GM18870 (cell line): ENCODE measurements around the gene FAM89B.

Experiments used
- ATAC-seq: cut with Tn5 transposase; IDR thresholded peaks from one replicate; pipeline ENCODE4 v1.9.1; 2021; ENCODE audit warnings: moderate library complexity; ENCODE audit not compliant: unreplicated experiment

The FAM89B gene

GRCh38 chr11:65573391-65574079 is 1.2 kb downstream of the FAM89B start:
- ATAC-seq = no peak

- peak; percentile 19 for ATAC-seq
These were observed 1.9 kb downstream of the FAM89B start for GRCh38 chr11:65574109-65574810.

GRCh38 chr11:65574811-65575567 is 2.7 kb downstream of the FAM89B start:
- ATAC-seq = no peak

DNA sequence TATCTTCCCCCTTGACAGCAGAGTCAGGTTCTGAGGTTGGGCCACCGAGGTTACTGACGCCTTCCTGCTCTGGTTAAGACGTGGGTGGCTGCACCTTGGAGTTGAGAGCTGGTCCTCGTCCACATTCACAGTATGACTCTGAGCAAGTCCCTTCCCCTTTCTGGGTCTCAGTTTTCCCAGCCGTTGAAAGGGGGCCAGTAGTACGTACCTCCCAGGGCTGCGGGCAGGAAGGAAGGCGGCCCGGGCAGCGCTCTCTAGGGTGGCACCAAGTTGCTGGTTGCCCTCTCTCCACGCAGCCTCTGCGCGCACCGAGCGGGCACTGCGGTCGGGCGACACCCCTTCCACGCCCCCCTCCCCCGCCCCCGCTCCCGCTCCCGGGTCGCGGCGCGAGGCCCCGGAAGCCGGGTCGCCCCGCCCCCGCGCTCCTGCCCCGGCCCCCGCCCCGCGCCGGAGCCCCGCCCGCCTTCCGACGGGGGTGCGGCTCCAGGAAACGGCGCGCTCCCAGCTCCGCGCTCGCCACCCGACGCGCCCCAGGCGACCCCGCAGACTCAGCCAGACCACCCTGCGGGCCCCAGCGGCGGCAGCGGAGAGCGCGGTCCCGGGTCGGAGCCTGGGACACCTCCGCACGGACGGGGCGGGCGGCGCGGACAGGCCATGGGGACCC is 3.4 kb downstream of the FAM89B start, which contains the start of gene EHBP1L1:
TSS of gene EHBP1L1 (plus strand) at position 486 of the 664 bp plus-strand sequence. CDS start 250 bp downstream, outside the sequence.
- ATAC-seq = peak; percentile 30

DNA sequence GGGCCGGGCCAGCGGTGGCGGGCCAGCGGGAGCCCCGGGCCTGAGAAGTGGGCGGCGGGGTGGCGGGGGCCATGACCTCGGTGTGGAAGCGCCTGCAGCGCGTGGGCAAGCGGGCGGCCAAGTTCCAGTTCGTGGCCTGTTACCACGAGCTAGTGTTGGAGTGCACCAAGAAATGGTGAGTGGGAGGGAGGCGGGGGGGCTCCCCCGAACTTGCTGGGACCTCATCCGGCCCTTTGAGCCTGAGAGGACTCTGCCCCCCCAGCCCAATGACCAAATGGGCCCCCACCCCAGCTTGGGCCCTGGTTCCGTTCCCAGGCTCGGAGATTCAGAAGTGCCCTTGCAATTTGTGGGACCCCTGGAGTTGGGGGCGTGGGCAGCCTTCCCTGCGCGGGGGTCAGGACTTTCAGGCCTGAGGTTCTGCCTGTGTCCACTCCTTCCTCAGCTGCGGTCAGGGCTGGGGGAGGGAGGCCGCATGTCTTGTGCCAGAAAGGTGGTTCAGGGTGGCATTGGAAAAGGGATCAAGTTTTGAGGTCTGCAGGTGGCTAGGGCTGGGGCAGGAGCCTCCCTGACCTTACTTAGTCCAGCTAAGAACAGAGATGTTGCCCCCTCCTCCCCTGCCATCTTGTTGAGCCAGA is 4.0 kb downstream of the FAM89B start:
- no peak for ATAC-seq

- ATAC-seq = no peak
These were observed 4.8 kb downstream of the FAM89B start for GRCh38 chr11:65576867-65577755.

GRCh38 chr11:65577756-65578109 is 5.4 kb downstream of the FAM89B start:
- no peak for ATAC-seq

DNA sequence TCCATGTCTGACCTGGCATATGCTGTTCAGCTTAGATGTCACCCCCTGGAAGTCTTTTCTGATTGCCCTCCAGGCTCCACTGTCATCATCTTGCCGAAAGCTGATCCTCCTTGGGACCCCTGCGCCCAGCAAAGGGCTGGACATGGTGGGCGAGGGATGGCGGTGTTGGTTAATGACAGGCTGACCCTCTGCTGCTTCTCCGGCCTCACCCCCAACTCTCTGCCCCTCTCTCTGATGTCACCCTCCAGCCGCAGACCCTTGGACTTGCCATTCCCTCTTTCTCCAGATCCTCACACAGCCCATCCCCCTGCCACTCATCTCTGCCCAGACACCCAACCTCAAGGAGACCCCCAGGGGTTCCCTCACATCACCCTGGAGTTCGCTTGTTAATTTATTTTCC is 5.8 kb downstream of the FAM89B start:
- no peak for ATAC-seq

DNA sequence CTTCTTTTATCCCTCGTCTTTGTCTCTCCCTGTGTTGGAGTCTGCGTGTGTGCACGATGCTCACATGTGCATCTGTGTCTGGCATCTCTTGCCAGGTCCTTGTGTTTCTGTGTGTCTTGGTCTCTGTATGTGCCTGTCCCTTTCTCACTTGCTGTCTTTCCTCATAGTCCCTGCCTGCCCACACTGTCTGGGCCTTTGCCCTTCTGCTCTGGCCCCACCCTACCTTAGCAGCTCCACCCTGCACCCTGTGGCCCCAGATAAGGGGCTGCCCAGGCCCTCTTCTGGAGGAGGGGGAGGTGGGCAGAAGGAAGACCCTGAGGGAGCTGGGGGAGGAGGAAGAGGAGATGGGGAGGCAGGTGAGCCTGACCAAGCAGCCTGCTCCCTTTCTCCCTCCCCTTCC is 6.3 kb downstream of the FAM89B start:
- no peak for ATAC-seq

DNA sequence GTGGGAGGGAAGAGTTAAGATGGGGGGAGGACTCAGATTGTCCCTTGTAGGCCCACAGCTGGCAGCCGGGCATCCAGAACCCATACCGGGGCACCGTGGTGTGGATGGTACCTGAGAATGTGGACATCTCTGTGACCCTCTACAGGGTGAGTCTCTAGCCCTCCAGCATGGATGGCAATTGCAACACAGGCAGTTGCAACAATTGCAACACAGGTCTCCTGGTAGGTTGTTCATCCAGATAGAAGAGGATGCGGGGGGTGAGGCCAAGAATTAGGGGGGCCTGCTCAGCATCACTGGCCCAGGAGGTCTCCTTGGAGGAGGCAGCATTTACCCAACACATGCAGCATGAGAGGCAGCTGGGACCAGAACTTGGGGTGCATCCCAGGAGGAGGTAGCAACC is 7.0 kb downstream of the FAM89B start:
- ATAC-seq = no peak

DNA sequence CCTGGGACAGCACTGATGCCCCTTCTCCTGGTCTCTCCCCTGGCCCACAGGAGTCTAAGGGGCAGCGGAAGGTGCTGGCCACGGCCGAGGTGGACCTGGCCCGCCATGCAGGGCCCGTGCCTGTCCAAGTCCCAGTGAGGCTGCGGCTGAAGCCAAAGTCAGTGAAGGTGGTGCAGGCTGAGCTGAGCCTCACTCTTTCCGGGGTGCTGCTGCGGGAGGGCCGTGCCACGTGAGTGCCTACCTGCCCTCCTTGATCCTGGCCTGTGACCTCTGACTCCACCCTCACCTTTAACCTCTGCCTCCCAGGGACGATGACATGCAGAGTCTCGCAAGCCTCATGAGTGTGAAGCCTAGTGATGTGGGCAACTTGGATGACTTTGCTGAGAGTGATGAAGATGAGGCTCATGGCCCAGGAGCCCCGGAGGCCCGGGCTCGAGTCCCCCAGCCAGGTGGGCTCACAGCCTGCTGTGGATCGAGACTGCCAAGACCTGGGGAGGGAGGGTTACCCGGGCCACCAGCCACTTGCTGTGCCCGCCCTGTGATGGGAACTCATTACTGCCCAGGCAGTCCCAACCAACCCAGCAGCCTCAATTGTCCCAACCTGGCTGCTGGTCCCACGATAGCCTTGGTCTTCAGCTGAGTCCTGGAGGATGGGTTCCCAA is 7.8 kb downstream of the FAM89B start:
- ATAC-seq = no peak

DNA sequence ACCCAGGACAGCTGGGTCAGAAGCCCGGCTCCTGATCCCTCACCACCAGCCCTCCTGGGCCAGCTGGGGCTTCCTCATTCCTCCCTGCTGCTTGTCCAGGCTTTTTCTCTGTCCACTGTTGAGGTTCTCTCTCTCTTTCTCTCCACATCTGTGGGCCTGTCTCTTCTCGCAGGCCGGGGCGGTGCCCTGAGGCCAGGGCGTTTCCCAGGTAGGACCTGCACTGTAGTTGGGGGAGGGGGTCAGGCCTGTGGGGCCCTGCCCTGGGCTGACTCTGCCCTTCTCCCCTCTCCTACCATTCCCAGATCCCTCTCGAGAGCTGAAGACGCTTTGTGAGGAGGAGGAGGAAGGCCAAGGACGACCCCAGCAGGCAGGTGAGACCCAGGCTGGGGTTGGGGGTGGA is 8.4 kb downstream of the FAM89B start:
- no peak for ATAC-seq

GRCh38 chr11:65581928-65582327 is 9.6 kb downstream of the FAM89B start:
- ATAC-seq = no peak

GRCh38 chr11:65583589-65583988 is 11.3 kb downstream of the FAM89B start:
- no peak for ATAC-seq

DNA sequence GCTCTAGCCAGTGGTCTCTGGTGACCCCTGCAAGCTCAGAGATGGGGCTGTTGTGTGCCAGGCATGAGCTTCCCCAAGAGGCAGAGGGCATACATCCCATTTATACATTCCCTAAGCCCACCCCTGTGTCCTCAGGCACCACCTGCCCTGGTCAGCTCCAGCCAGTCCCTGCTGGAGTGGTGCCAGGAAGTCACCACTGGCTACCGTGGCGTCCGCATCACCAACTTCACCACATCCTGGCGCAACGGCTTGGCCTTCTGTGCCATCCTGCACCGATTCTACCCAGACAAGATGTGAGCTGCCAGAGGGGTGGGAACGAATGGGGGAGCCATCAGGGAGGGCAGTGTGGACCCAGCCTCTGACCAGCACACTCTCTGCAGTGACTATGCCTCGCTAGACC is 11.8 kb downstream of the FAM89B start:
- ATAC-seq = no peak

- no peak for ATAC-seq
These were observed 12.4 kb downstream of the FAM89B start for GRCh38 chr11:65584723-65585171.

DNA sequence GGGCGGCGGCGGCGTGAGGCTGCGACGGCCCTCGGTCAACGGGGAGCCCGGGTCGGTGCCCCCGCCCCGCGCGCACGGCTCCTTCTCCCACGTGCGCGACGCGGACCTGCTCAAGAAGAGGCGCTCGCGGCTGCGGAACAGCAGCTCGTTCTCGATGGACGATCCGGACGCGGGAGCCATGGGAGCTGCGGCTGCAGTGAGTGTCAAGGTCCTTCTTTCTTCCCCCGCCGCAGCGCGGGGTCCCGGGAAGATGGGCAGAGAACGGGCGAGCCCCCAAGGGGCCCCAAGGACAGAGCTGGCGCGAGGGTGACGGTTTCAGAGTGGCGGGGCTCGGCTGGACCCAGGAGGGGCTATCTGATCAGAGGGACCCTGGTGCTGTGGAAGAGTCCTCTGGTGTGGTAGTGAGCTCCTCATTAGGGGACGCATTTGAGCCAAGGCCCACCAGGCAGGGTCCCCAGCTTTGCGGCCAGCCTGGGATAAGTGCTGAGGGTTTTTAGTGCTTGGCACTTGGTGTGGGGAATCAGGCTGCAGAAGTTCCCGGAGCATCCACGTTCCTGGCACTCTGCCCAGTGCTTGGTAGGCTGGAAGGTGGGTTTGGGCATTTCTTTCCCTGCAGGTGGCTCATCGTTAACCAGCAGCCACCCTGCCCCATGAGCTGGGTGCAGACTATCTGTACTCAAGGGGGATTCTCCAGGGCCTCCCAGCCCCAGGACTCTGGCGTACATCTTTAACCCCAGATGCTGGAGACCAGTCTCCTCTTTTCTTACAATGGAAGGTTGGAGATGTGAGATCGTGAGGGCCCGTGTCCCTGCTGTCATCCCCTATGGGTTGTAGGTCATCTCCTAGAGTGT is 13.3 kb downstream of the FAM89B start:
- no peak for ATAC-seq

GRCh38 chr11:65586247-65586630 is 13.9 kb downstream of the FAM89B start:
- ATAC-seq = no peak
